SK-N-SH treated with all-trans-retinoic acid at 6 μM for 48 hours (cell line): Measurements from ENCODE around the gene UVSSA.

ENCODE experiments used
- ATAC-seq: fragments of 200-7000 bp; cut with Tn5 transposase; 3 replicates; pipeline ENCODE4 v1.9.1; 2020; ENCODE audit warnings: mild to moderate bottlenecking, moderate library complexity
- ARNTL ChIP-seq: fragments of 450-650 bp; formaldehyde crosslinking; IDR thresholded peaks from 2 replicates; pipeline ENCODE4 v1.5.0; 2020; ENCODE audit warnings: low read depth, mild to moderate bottlenecking, moderate library complexity, borderline replicate concordance
- BACH2 ChIP-seq: fragments of 250-450 bp; sonication (Bioruptor Pico); IDR thresholded peaks from 2 replicates; pipeline ENCODE4 v1.9.0; 2021; ENCODE audit warnings: mild to moderate bottlenecking, borderline replicate concordance
- CREB5 ChIP-seq: fragments of 250-450 bp; sonication (Bioruptor Pico); IDR thresholded peaks from 2 replicates; pipeline ENCODE4 v1.5.1; 2020; ENCODE audit warnings: low read depth, mild to moderate bottlenecking, moderate library complexity
- CSRNP3 ChIP-seq: fragments of 250-450 bp; sonication (Bioruptor Pico); IDR thresholded peaks from 2 replicates; pipeline ENCODE4 v1.5.1; 2021; ENCODE audit warnings: mild to moderate bottlenecking, moderate library complexity
- GLIS3 ChIP-seq: fragments of 250-450 bp; sonication (Bioruptor Pico); IDR thresholded peaks from 2 replicates; pipeline ENCODE4 v1.5.0; 2020; ENCODE audit warnings: mild to moderate bottlenecking, moderate library complexity
- ISL1 ChIP-seq: fragments of 250-450 bp; sonication (Bioruptor Pico); IDR thresholded peaks from 2 replicates; pipeline ENCODE4 v2.1.2; 2022; ENCODE audit warnings: mild to moderate bottlenecking, moderate library complexity
- OSR1 ChIP-seq: fragments of 250-450 bp; sonication (Bioruptor Pico); IDR thresholded peaks from 2 replicates; pipeline ENCODE4 v1.8.0; 2022; ENCODE audit warnings: moderate library complexity, mild to moderate bottlenecking, inconsistent platforms
- PATZ1 ChIP-seq: fragments of 250-450 bp; sonication (Bioruptor Pico); IDR thresholded peaks from 2 replicates; pipeline ENCODE4 v1.8.0; 2020; ENCODE audit warnings: mild to moderate bottlenecking, moderate library complexity, borderline replicate concordance
- POU6F1 ChIP-seq: fragments of 250-450 bp; sonication (Bioruptor Pico); IDR thresholded peaks from 2 replicates; pipeline ENCODE4 v1.8.0; 2021; ENCODE audit warnings: low read depth, mild to moderate bottlenecking, moderate library complexity, borderline replicate concordance
- PPARA ChIP-seq: fragments of 250-450 bp; sonication (Bioruptor Pico); IDR thresholded peaks from 2 replicates; pipeline ENCODE4 v1.5.0; 2020; ENCODE audit warnings: mild to moderate bottlenecking, borderline replicate concordance
- RARB ChIP-seq: fragments of 250-450 bp; sonication (Bioruptor Pico); IDR thresholded peaks from 2 replicates; pipeline ENCODE4 v1.8.0; 2021; ENCODE audit warnings: mild to moderate bottlenecking, moderate library complexity
- TCF4 ChIP-seq: fragments of 250-450 bp; sonication (Bioruptor Pico); IDR thresholded peaks from 2 replicates; pipeline ENCODE4 v1.8.0; 2021; ENCODE audit warnings: mild to moderate bottlenecking, moderate library complexity, borderline replicate concordance
- TOX ChIP-seq: fragments of 250-450 bp; sonication (Bioruptor Pico); IDR thresholded peaks from 2 replicates; pipeline ENCODE4 v1.8.0; 2021; ENCODE audit warnings: mild to moderate bottlenecking, moderate library complexity, borderline replicate concordance
- ZC3H10 ChIP-seq: fragments of 250-450 bp; sonication (Bioruptor Pico); IDR thresholded peaks from 2 replicates; pipeline ENCODE4 v1.5.1; 2021; ENCODE audit warnings: mild to moderate bottlenecking, moderate library complexity
- ZFP3 ChIP-seq: fragments of 250-450 bp; sonication (Bioruptor Pico); IDR thresholded peaks from 2 replicates; pipeline ENCODE4 v1.5.0; 2020; ENCODE audit warnings: mild to moderate bottlenecking, moderate library complexity
- ZFP30 ChIP-seq: fragments of 450-650 bp; formaldehyde crosslinking; IDR thresholded peaks from 2 replicates; pipeline ENCODE4 v1.5.0; 2022; ENCODE audit warnings: mild to moderate bottlenecking, moderate library complexity
- ZNF565 ChIP-seq: fragments of 450-650 bp; formaldehyde crosslinking; conservative IDR thresholded peaks from 2 replicates; pipeline ENCODE4 v1.5.0; 2020; ENCODE audit warnings: low read depth, mild to moderate bottlenecking, moderate library complexity
- ZNF70 ChIP-seq: fragments of 450-650 bp; formaldehyde crosslinking; IDR thresholded peaks from 2 replicates; pipeline ENCODE4 v1.5.0; 2020; ENCODE audit warnings: mild to moderate bottlenecking, moderate library complexity
- ZNF8 ChIP-seq: fragments of 450-650 bp; formaldehyde crosslinking; IDR thresholded peaks from 2 replicates; pipeline ENCODE4 v1.5.0; 2020; ENCODE audit warnings: mild to moderate bottlenecking, moderate library complexity
- TF ChIP-seq, protein P1 (sequence below): fragments of 250-450 bp; sonication (Bioruptor Pico); IDR thresholded peaks from 2 replicates; pipeline ENCODE4 v1.5.0; 2020; ENCODE audit warnings: mild to moderate bottlenecking, moderate library complexity

Gene UVSSA

GRCh38 chr4:1315836-1316536 is 31.0 kb upstream of the UVSSA start:
- no peak for ATAC-seq
- TF ChIP-seq OSR1 (CRISPR knock-in tag), result no peak
- no peak for TF ChIP-seq BACH2

DNA sequence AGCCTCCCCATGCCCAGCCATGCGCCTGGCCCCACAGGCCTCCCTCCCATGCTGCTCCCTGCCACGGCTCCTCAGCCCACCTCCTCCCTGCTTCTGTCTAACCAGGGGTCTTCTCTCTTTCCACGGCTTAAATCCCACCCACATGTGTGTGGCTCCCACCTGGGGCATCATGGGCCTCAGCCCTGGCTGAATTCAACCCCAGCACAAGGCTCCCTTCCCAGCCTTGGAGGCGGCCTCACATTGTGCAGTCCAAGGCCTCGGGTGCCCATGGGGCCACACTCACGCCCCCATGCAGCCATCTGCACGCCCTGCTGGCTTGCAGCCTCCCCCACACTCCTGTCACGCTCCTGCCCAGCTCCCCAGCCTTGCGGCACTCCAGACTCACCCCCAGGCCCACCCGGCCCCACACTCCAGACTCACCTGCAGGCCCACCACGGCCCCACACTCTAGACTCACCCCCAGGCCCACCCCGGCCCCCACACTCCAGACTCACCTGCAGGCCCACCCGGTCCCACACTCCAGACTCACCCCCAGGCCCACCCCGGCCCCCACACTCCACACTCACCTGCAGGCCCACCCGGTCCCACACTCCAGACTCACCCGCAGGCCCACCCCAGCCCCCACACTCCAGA is 30.4 kb upstream of the UVSSA start:
- no peak for ATAC-seq
- TF ChIP-seq GLIS3 (CRISPR knock-in tag) (no peak), ZC3H10 (CRISPR knock-in tag) (no peak), CSRNP3 (CRISPR knock-in tag) (no peak), ZNF8 (no peak), ZNF70 (CRISPR knock-in tag) (no peak), PATZ1 (CRISPR knock-in tag) (no peak), TOX (no peak), POU6F1 (CRISPR knock-in tag) (no peak), RARB (no peak), ZNF565 (CRISPR knock-in tag) (no peak), CREB5 (CRISPR knock-in tag) (no peak), TCF4 (CRISPR knock-in tag) (no peak), ZFP30 (CRISPR knock-in tag) (no peak), ISL1 (CRISPR knock-in tag) (no peak), OSR1 (CRISPR knock-in tag) (no peak), PPARA (no peak), ZFP3 (no peak), ARNTL (CRISPR knock-in tag) (no peak), BACH2 (no peak)
- TF ChIP-seq, protein P1, sequence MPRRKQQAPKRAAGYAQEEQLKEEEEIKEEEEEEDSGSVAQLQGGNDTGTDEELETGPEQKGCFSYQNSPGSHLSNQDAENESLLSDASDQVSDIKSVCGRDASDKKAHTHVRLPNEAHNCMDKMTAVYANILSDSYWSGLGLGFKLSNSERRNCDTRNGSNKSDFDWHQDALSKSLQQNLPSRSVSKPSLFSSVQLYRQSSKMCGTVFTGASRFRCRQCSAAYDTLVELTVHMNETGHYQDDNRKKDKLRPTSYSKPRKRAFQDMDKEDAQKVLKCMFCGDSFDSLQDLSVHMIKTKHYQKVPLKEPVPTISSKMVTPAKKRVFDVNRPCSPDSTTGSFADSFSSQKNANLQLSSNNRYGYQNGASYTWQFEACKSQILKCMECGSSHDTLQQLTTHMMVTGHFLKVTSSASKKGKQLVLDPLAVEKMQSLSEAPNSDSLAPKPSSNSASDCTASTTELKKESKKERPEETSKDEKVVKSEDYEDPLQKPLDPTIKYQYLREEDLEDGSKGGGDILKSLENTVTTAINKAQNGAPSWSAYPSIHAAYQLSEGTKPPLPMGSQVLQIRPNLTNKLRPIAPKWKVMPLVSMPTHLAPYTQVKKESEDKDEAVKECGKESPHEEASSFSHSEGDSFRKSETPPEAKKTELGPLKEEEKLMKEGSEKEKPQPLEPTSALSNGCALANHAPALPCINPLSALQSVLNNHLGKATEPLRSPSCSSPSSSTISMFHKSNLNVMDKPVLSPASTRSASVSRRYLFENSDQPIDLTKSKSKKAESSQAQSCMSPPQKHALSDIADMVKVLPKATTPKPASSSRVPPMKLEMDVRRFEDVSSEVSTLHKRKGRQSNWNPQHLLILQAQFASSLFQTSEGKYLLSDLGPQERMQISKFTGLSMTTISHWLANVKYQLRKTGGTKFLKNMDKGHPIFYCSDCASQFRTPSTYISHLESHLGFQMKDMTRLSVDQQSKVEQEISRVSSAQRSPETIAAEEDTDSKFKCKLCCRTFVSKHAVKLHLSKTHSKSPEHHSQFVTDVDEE (CRISPR knock-in tag), result no peak
